HG03558 (cell line): ENCODE results near the gene CCL15.
"Not testable (repeated sequence)": the region's sequence is repeated elsewhere in the genome, so short reads cannot be mapped to it uniquely, and the experiment has no call there.

Experiments used
- ATAC-seq: cut with Tn5 transposase; IDR thresholded peaks from one replicate; pipeline ENCODE4 v1.9.1; 2021; ENCODE audit warnings: moderate number of reproducible peaks; ENCODE audit not compliant: unreplicated experiment; ENCODE audit errors: extremely low read depth

The CCL15 gene, protein sequence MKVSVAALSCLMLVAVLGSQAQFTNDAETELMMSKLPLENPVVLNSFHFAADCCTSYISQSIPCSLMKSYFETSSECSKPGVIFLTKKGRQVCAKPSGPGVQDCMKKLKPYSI

DNA sequence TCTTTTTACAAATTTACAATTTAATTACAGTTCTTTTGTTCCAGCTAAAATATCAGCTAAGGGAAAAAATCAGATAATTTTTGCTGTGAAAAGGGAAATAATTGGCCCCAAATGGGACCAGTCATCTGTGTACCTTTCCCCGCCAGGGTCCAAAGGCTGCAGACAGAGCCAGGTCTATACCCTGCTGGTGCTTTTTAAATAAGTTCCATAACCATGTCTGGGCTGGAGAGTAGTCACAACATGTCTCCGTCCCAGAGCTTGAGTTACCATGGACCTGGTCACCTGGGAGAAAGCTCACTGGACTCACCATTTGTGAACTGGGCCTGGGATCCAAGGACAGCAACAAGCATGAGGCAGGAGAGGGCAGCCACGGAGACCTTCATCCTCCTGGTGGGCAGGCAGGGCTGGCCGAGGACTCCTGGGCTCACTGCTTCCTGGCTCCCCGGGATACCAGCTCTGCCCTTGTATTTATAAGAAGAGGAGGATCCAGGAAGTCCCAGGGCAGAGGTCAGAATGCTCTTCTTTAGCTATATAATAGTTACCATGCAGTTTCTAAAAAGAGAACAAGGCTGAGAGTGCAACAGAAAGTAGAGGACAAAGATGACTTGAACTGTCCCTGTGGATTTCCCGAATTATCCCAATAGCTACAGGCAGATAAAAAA lies at the start of gene CCL15:
CCL15 (minus strand) TSS at position 444 of the 662 bp plus-strand sequence; CDS start at position 383, 61 bp downstream.
- ATAC-seq = no peak

DNA sequence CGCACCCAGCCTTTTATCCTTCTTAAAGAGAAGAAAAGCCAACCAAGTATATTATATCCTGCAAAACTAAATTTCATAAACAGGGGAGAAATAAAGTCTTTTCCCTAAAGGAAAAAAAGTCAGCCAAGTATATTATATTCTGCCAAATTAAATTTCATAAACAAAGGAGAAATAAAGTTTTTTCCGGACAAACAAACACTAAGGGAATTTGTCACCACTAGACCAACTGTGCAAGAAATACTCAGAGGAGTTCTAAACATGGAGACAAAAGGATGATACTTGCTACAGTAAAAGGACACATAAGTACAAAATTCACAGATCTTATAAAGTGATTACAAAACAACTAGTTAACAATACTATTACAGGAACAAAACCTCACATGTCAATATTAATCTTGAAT lies 48.3 kb upstream of the CCL15 start:
- no peak for ATAC-seq

DNA sequence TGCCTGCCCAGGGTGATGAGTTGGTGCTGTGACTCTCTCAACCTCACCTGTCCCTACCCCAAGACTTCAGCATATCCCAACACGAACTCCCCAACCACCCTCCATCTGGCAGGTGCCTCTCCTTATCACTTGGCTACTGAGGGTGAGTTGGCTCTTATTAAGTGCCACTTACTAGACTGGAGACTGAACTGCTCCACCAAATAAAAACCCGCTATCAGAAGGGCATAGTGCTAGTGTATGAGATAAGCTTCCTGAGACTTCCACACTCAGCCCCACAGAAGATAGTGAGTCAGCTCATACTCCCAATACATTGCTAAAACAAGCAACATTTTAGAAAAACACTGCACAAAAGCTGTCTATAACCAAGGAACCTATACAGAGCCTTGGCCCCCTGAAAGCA lies 46.7 kb upstream of the CCL15 start:
- no peak for ATAC-seq

DNA sequence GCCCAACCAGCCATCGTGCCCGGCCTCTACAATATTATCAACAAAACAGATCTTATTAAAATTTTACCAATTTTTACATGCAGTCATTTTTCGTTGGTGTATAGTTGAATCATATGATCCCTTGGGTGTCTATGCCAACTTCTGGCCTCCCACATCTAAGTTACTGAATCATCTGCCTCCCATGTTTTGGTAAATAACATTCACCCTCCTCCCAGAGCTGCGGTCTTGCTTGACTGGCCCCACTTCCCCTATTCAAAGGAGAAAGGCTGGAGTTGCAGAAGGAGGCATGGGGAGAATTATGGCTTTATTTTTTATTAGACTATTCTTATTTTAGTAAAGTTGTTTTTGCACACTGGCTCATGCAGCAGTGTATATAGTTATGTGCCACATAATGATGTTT lies 34.9 kb upstream of the CCL15 start:
- ATAC-seq = no peak

DNA sequence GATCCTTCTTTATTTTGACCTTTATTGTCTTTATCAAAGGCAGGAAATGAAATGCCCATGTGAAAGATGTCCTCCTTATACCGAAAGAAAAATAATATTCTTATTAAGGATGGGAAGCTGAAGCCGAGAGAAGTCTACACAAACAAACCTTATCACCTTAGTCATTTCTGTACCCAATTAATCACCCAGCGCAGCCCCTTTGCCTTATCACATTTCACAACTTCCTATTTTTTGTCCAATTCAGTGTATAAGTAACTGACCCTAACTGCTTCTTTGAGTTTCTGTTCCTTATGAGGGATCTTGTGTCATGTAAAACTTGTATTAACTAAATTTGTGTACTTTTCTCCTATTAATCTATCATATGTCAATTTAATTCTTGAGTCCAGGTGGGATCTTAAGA lies 32.8 kb upstream of the CCL15 start:
- ATAC-seq = no peak

DNA sequence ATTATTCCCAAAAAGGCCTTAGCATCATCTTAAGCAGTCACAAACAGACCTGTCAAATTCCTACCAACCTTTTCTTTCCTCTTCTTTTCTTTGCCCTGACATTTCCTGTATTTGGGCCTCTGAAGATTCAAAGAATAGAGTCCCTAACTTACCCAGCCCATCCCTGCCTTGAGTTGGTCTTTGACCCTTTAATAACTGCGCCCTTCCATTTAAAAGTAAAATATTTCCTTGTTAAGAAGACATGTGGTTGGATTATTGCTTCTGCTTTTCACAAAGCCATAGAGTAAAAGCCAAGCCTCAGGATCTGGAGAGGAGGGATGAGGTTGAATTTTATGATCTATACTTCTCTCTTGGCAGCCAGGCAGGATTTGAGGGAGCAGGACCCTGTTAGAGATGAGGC lies 29.6 kb upstream of the CCL15 start:
- ATAC-seq = no peak

DNA sequence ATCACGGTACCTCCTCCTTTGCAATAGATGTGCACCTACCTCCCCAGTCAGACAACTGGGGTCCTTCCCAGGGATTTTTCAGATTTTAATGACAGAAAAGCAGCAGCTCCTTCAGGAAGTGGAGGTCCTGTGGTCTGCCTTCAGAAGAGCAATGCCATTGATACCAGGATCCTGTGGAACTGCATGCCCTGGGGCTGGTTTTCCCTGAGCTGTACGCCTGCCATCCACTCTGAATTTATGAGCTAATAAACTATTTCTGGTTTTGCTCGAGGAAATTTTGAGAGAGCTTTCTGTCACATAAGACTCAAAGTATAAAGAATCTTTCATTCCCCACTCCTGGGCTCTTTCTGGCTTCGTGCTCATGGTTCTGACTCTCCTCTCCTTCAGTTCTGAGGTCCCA lies 26.4 kb upstream of the CCL15 start:
- no peak for ATAC-seq

DNA sequence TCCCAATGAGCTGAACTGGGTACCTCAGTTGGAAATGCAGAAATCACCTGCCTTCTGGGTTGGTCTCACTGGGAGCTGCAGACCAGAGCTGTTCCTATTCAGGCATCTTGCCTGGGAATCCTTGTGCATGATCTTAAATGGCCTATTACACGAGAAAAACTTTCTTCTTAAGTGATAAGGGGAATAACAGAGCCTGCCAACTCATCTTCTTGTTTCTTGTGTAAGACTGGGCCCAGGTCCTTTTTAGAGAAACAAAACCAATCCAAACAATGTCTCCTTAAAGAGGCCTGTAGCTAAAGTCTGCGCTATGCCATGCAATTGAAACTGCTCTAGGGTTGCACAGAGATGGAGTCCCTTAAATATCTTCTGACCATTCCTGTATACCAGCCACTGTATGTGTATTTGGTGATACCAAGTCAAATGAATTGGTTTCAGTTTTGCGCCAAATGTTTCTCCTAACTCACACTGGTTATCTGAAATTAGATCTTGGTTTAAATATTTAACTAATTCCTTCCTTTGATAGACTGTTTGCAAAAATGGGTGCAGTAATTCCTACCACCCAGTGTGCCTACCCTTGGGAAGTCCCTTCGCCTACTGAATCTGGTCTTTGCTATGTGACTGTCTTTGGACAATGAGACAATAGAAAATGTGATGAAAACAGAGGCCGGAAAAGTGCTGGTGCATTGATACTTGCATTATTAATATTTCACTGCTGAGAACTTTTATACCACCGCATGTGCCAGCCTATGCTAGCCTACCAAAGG lies 22.9 kb upstream of the CCL15 start:
- no peak for ATAC-seq

DNA sequence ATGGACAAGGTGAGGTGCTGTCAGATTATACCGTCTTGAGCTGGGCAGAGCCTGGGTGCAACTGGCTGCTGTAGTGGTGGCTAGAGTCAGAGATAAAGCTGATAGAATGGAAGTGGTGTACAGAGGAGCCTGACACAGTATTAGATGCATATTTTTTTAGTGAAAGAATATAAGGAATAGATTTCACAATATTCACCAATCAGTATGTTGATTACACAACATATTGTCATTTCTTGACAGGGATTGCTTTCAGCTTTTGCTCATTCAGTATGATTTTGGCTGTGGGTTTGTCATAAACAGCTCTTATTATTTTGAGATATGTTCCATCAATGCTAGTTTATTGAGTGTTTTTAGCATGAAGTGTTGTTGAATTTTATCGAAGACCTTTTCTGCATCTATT lies 18.1 kb upstream of the CCL15 start:
- no peak for ATAC-seq

DNA sequence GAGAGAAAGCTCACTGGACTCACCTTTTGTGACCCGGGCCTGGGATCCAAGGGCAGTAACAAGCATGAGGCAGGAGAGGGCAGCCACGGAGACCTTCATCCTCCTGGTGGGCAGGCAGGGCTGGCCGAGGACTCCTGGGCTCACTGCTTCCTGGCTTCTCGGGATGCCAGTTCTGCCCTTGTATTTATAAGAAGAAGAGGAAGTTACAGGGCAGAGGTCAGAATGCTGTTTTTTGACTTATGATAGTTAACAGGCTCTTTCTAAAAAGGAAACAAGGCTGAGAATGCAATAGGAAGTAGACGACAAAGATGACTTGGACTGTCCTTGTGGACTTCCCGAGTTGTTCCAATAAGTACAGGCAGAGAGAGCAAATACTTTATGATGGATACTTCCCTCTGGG lies 16.4 kb upstream of the CCL15 start, which contains the start of gene CCL23:
CCL23 (minus strand) TSS at position 174 of the 400 bp plus-strand sequence; CDS start at position 99, 75 bp downstream.
- ATAC-seq = no peak

DNA sequence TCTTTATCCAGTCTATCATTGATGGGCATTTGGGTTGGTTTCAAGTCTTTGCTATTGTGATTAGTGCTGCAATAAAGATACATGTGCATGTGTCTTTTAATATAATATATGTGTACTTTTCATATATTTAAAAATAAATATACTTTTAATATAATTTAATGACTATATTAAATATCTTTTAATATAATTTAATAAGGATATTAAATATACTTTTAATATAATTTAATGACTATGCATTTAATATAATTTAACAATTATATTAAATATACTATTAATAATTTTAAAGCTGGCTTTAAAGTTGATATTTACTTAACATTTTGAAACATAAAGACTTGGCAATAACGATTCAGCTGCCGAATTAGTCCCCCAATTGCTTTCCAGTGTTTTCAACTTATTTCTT lies 15.2 kb upstream of the CCL15 start:
- no peak for ATAC-seq

DNA sequence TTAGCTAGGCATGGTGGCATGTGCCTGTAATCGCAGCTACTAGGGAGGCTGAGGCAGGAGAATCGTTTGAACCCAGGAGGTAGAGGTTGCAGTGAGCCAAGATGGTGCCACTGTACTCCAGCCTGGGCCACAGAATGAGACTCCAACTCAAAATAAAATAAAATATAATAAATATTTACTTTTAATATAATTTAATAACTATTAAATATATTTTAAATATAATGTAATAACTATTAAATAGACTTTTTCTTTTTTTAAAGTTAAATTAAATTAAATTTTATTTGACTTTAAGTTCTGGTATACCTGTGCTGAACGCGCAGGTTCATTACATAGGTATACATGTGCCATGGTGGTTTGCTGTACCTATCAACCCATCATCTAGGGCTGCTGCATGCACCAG lies 14.5 kb upstream of the CCL15 start:
- not testable (repeated sequence) for ATAC-seq

DNA sequence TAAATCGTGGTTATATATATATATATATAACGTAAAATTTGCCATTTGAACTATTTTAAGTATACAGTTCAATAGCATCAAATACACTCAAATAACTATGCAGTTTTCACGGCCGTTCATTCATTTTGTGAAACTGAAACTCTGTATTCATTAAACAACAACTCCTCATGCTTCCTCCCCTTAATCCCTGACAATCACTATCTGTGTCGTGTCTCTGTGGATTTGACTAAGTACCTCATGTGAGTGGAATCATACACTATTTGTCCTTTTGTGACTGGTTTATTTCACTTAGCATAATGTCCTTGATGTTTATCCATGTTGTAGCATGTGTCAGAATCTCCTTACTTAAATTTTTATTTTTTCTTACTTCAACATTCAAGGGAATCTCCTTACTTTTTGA lies 13.6 kb upstream of the CCL15 start:
- ATAC-seq = no peak

DNA sequence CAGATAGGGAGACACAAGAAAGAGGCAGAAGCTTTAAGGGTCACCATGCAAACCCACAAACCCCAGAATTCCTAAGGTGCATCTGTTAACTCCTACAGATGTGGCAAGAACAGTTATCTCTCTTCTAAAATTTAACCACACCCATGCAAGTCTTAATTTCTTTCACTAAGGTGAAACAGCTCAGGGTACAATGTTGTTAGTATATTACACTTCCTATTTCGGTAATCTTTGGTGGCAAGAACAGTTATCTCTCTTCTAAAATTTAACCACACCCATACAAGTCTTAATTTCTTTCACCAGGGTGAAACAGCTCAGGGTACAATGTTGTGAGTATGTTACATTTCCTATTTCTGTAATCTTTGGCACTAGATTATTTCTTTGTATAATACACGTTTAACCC lies 9.8 kb upstream of the CCL15 start:
- no peak for ATAC-seq

DNA sequence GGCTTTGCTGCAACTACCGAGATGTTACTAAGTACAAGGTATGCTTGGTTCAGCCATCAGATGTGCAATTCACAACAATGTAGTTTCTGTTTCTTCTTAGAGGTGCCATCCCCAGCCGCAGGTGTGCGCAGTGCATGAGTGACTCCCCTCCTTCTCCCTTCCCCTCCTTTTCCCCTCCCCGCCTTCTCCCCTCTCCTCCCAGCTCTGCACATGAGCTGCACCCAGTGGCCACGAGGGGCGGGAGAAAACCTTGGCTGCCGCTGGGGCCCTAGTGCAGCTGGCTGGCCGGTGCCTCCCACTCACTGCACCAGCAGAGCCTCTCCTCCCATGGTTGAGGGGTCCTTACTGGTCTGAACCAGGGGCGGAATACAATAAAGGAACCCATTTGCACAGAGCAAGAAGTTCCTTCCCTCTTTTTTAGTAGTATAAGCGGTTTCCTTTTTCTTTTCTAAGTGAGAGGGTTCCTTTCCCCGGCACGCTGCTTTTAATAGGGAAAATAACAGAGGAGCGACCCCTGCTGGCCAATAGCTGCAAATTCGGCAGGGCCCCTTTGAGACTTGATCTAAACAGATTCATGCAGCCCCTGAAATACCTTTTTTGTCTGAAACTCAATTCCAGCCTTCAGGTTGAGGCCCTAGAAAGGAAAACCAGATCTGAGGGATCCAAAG lies 7.8 kb upstream of the CCL15 start:
- ATAC-seq = no peak

DNA sequence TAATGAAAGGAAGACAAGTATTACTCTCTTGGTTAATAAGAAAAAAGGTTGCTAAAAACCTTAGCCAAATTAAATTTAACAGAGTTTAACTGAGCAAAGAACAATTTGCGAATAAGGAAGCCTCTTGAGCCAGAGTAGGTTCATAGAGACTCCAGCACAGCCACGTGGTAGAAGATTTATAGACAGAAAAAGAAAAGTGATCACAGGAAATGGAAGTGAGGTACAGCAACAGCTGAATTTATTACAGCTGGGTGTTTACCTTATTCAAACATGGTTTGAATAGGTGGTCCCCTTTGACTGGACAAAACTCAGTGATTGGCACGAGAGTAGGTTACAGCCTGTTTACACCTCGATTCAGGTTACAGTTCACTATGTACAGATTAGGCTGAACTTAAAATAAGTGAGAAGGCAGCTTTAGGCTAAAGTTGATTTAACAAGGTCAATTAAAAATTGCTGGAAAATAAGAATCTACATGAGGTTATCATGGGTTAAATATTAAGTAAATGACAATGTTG lies 3.3 kb upstream of the CCL15 start:
- no peak for ATAC-seq

DNA sequence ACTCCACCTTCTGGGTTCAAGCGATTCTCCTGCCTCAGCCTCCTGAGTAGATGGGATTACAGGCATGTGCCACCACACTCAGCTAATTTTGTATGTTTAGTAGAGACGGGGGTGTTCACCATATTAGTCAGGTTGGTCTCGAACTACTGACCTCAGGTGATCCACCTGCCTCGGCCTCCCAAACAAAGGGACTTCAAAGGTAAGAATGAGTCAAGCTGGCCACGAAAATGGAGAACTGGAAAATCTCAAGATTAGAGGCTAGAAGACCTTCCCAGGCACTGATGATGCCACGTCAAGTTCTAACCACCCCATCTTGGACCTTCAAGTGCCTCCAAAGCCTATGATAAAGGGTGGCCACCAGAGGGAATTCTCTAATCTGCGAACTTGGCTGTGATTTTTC lies 1.3 kb upstream of the CCL15 start:
- no peak for ATAC-seq

DNA sequence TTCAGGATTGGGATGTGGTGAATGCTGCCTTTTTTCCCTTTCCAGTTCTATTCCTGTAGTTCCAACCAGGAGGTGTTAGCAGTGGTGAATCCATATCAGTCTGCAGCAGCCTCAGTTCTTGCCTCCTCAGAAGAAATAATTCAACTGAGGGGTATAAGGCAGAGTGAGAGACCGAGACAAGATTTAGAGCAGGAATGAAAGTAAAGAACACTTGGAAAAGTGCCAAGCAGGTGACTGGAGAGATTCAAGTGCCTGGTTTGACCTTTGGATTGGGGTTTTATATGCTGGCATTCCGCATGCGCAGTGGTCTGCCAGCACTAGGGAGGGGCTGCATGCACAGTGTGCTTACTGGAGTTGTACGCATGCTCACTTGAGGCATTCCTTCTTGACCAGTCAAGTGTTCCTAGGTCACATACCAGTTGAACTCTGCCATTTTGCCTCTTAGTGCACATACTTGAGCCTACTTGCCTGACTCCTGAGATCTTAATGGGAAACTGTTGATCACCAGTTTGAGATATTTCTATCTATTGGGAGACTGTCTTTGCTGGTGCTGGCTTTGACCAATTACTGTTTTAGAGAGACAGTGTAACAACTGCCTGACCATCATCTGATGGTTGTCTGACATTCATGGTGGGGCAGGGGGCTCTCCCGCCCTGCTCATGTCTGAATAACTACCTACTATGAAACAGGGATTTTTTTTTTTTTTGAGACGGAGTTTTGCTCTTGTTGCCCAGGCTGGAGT lies 680 bp upstream of the CCL15 start:
- ATAC-seq = no peak

DNA sequence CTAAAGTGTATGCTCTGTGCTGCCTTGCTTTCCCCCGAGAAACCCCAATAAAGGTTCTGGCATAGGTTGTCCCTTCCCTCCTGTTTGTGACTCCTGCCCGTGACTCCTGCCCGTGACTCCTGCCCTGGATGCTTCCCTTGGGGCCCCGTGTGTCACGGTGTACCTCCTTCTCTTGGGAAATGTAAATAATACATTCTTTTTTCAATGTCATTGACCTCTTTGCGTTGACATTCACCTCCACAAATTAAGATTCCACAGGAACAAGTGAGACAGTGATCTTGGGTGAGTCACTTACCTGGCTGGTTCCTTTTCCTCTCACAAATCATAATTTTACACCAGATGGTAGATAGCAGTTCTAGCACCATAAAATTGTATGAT lies 632 bp downstream of the CCL15 start:
- ATAC-seq = no peak

DNA sequence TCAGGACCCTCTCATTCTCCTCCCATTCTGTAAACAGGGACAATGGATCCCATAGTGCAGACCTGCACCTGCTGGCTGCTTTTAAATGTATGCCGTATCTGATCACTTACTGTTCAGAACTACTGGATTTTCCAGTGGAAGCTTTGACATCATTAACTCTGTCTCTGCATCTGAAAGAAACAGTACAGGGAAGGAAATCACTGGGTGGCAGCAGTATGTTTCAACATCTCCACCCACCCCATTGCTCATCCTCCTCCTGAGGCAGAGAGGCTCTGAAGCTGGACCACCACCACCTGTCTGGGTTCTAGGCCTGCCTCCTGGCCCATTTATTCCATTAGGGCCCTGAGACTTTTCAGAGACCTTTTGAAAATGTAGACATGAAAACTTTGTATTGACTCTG lies 2.6 kb downstream of the CCL15 start:
- no peak for ATAC-seq
